Ovary (tissue), 3 donors: ENCODE results near the gene CDIP1.

Experiments used
- POLR2A ChIP-seq: fragments of 450-650 bp; IDR thresholded peaks from one replicate; pipeline ENCODE4 v1.6.1; 2017; ENCODE audit warnings: antibody characterized with exemption, mild to moderate bottlenecking, moderate library complexity
- TF ChIP-seq, protein P1 (sequence below), 3 donors: fragments of 450-650 bp in 2 of 3; fragments of 200-600 bp in 1 of 3; IDR thresholded peaks; one replicate each; pipeline versions ENCODE4 v1.5.1 to v1.8.0; 2016 to 2022; ENCODE audit warnings: antibody characterized with exemption in 3 of 3, mild to moderate bottlenecking in 1 of 3
- donor health status: DM: no; HTN: no; CAD: no.

DNA sequence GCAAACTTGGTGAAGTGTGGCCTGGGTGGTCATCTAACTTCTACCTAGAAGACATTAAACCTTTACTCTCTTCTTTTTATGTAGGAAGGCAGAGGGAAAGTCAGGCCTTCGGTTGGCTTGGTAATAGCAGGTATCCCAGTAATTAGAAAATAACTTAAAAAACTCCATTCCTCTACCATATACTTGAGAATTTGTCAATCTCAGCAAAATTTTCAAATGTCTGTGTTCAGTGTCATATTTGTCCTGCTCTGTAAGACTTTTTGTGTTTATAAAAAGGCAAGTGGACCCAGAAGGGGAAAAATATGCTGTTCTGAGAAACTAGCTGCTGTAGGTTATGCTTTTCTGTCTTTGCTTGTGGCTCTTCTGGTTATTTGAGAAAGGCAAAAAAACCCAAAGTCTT lies 56.6 kb downstream of the CDIP1 start:
- TF ChIP-seq, protein P1, sequence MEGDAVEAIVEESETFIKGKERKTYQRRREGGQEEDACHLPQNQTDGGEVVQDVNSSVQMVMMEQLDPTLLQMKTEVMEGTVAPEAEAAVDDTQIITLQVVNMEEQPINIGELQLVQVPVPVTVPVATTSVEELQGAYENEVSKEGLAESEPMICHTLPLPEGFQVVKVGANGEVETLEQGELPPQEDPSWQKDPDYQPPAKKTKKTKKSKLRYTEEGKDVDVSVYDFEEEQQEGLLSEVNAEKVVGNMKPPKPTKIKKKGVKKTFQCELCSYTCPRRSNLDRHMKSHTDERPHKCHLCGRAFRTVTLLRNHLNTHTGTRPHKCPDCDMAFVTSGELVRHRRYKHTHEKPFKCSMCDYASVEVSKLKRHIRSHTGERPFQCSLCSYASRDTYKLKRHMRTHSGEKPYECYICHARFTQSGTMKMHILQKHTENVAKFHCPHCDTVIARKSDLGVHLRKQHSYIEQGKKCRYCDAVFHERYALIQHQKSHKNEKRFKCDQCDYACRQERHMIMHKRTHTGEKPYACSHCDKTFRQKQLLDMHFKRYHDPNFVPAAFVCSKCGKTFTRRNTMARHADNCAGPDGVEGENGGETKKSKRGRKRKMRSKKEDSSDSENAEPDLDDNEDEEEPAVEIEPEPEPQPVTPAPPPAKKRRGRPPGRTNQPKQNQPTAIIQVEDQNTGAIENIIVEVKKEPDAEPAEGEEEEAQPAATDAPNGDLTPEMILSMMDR (IDR thresholded peaks at IDR 0.05): no peak
- no peak for TF ChIP-seq POLR2A
